GM21381 (cell line): ENCODE measurements around the gene HLA-DRA.

Experiments
- ATAC-seq: cut with Tn5 transposase; IDR thresholded peaks from one replicate; pipeline ENCODE4 v1.9.1; 2021; ENCODE audit warnings: mild to moderate bottlenecking, moderate library complexity; ENCODE audit not compliant: unreplicated experiment

The HLA-DRA gene

DNA sequence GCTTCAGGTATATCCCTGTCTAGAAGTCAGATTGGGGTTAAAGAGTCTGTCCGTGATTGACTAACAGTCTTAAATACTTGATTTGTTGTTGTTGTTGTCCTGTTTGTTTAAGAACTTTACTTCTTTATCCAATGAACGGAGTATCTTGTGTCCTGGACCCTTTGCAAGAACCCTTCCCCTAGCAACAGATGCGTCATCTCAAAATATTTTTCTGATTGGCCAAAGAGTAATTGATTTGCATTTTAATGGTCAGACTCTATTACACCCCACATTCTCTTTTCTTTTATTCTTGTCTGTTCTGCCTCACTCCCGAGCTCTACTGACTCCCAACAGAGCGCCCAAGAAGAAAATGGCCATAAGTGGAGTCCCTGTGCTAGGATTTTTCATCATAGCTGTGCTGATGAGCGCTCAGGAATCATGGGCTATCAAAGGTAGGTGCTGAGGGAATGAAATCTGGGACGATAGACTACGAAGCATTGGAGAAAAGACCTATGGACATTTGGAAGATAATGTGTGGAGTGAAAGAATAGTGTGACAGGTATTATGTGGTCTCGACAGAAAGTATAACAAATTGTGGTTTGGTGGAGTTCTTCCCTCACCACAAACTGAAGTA is at the start of gene HLA-DRA:
TSS of gene HLA-DRA (plus strand) at position 286 of the 613 bp plus-strand sequence. CDS start at position 350, 64 bp downstream.
- peak; percentile 73 for ATAC-seq

DNA sequence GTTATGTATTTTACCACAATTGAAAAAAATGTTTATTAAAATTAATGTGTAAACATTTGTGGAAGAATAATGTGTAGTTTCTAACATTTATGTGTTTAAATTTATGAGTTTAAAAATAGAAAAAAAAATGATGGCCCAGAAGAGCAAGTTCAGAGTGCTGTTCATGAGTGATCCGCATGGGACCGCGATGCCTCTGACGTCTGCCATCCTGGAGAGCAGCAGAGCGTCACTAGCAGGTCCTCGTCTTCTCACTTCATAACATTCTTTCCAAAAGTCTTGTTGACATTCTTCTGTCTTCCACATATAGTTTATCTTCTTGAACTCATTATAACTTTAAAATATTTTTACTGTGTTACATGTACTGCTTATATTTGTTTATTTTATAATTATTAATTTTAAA is 48.2 kb upstream of the HLA-DRA start:
- ATAC-seq: no peak

DNA sequence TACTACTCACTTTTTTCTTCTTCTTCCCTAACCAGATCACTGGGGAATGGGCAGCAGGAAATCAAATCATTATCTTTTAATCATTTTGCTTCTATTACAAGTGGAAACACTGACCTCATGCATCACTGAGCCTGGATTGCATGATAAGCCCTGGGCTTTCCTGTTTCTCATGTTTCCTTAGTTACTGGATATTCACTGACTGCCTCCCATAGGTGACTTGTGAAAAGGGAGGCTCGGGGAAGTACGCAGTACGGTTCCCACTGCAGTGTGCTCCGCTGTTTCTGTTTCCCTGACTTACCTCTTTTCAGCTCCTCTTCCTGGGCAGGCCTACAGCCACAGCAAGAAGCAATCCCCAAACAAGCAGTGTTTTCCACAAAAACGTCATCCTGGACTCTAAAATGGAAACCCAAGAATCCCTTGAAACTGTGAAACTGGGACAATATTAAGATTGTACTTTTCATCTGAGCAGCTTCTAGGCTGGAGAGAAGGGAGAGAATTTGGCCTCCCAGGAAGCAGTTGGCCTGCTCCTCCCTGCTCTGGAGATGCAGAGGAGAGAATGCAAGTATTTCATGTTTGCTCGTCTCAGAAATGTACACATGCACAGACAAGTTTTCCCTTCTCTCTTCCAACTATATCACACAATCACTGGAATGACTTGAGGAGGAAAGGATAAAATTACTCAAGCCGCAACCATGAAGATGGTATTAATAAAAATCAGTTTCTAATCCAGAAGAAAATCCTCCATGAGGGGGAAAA is 45.8 kb upstream of the HLA-DRA start:
- ATAC-seq: no peak

DNA sequence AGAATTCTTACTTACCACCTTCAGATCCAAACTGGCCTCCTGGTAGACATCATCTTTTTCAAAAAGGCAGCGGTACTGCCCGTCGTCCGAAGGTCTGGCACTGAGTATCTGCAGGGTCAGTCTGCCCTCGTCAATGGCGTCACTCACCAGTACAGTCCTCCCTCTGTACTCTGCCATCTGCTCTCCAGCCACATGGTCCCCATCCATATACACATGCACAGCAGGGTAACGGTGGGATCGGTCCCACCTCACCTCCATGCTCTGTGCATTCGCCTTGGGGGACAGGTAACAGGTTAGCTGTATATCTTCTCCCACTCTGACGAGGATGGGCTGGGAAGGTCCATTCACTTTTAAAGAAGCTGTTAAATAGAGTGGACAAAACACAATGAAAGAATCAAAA is 43.7 kb upstream of the HLA-DRA start:
- ATAC-seq: no peak

DNA sequence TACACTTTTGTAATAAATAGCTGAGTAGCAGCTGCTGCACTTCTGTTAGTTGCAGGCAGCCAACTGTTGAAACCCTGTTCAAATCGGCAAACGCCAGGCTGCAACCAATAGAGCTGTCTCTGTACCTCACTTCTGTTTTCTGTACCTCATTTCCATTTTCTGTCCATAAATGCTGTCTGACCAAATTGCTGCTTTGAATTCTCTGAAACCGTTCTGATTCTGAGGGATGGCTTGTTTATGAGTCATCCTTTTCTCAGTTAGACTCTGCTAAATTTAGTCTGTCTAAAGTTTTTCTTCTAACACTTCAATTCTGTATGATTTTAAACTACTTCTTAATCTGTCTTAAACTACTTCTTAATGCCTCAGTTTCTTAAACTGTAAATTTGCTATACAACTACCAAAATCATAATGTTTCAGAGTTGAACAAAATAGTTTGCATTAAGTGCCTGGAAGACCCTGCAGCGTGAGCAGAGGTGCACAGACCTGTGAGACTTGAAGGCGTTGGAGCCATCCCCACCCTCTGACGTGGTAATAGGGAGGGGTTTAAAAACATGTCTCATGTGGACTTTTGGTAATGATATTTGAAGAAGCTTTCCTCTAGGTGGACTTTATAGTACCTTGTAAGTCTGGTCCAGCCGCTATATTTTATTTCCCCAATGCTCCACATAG is 42.3 kb upstream of the HLA-DRA start:
- ATAC-seq: no peak

DNA sequence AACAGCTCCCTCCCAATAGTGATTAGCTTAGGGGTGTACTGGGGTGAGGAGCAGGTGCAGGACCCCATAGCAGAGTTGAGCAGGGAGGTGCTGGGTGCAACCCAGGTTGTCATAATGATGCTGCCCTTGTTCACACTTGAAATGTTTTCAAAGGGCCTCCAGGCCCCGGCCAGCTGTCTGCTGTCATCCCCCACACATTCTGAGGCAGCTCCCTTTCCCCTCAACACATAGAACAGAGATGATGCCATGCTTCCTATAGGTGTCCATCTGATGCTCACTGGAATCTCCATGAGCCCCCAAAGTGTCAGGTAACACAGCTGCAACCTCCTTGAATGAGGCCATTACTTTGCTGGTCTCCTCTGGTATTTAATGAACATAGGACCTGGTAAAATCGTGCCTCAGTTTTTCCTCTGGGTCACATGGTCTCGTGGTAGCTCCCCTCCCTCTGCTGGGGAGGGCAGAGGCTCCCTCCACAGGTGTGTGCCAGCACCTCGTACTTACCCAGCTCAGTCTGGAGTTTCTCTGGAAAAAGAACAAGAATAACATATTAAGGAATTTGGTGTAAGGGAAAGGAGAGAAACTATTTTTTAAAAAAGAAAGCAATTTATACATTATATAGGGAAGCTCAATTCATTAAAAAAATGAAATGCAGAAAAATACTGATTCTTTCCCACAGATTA is 38.3 kb upstream of the HLA-DRA start:
- ATAC-seq: no peak

DNA sequence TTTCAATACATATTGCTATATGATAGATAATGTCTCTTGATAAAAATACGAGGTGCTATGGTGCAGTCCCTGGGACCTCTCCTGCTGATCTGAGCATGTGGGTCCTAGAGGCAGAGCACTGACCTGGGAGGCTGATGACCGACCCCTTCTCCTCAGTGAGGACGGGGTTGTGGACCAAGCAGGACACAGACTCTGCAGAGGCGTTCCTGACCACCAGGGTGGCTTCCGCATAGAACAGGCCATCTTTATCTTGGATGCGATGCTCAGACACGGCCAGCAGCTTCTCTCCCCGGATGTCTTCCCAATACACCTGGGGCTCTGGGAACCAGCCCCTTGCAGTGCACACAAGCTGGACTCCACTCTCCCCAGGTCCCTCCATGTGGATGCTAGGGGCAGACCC is 36.9 kb upstream of the HLA-DRA start:
- ATAC-seq: no peak

DNA sequence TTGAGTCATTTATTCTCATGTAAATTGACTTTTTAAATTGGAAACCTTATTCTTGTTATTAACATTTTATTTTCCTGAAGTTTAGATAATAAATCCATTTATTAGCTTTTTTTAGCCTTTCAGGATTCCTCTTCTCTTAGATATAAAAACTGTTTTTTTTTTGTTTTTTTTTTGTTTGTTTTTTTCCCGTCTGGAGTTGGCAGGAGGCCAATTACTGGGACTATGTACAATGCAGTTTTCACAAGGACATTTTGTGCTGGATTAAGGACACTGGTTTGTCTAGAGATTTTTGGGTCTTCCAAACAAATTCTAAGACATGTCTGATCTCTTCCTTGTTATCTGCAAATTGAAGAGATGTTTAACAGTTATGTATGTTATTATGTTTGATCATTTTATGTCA is 34.0 kb upstream of the HLA-DRA start:
- ATAC-seq: no peak

DNA sequence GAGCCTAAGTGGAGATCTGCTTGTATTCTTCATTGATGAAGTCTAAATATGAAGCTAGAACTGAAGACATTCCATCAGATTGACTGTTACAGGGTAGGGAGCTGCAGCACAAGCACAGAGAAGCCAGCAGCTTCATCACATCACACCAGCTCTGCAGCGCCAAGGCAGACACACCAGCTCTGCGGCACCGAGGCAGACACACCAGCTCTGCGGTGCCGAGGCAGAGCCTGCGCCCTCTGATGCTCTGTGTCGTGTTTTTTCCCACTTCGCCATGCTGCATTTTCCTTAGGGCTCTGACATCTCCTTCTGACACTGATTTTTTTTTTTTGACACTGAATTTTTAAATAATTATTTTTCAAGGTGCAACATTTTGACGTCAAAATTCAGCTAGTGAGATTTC is 33.5 kb upstream of the HLA-DRA start:
- ATAC-seq: no peak

DNA sequence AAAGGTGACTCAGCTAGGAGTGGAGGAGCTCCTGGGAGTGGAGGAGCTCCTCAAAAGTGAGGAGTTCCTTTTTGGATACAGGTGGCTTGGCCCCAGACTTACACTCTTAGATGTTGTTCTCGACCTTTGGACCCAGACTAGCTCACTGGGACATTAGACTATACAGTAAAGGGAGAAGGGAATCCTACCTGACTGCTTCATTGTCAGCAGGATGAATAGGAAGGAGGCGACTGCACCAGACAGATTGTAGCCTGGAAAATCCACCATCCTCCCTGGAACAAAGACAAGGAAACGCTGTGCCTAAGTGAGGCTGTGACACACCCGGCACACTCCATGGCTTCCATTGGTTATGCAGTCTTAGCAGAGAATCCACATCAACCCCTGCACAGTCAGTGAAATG is 32.8 kb upstream of the HLA-DRA start, which contains the start of gene BTNL2:
TSS of gene BTNL2 (minus strand) at position 325 of the 400 bp plus-strand sequence. CDS start at position 267, 58 bp downstream.
- ATAC-seq: no peak

DNA sequence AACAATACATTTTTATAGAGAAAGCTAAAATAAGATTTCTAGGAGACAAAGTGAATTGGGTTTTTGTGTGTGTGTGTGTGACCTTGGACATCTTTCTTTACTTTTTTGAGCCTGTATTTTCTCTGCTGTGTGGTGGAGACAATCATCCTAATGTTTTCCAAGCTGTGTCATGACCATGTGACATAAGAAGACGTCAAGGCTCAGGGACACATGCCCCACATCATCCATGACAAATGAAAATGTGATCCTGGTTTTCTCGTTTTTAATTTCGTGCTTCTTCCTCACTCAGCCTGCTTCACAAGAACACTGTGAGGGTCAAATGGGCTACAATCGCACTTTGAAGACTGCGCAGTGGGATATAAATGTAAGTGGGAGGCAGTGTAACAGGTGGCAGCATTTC is 28.8 kb upstream of the HLA-DRA start:
- no peak for ATAC-seq

DNA sequence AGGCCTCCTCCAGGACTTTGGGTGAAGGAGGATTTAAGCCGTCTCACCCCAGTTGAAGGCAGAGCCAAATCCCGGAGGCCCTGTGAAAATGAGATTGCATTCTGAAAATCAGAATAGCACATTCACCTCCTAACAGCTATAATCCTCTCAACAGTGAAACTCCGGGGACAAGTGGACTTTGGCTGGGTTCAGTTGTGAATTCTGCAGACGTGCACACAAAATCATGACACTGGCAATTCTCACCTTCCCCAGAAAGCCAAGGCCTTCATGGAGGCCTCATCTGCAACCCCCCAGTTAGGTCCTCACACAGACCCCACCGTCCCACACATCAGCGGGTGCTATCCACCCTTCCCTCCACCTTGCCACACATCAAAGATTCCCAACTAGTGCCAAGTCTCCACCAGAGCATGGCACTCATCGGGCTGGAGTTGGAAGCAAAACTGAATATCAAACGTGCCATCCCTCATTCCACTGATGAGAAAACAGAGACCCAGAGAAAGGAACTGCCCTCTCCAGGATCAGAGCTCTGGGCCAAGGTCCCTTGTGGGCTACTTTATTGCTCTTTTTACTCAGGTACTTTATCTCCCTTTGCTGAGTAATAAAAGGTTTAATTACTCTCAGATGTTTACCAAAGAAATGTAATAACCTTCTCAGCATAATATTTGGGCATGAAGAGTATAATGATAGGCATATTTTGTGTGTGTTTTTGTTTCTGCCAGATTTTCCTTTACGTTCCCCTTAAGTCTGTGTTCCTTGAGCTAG is 27.9 kb upstream of the HLA-DRA start:
- ATAC-seq: no peak

DNA sequence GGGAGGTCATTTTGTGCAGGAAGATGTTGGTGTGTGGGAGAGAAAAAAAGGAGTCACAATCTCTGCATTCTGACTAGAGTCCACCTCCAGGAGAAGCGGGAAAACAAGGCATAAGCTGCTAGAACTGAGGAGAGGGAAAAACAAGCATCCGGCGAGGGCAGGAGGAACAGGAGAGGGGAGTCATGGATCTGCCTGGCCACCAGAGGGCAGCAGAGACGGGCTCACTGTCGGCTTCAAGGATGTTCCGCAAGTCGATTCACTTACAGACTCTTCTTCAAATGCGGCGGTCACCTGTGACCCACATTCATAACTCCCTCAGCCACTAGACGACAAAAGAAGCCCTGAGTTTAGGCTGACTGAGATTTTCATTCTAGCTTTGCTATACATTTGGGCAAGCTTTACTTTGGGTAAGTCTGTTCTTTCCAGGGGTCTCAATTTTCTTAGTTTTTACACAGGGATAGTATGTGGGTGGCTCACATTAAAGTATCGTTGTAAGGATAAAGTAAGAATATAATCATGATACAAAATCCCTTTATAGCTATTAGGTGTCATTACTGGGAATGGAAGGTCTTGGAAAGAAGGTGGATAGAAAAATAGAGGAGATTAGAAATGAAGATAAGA is 26.1 kb upstream of the HLA-DRA start:
- ATAC-seq: no peak

DNA sequence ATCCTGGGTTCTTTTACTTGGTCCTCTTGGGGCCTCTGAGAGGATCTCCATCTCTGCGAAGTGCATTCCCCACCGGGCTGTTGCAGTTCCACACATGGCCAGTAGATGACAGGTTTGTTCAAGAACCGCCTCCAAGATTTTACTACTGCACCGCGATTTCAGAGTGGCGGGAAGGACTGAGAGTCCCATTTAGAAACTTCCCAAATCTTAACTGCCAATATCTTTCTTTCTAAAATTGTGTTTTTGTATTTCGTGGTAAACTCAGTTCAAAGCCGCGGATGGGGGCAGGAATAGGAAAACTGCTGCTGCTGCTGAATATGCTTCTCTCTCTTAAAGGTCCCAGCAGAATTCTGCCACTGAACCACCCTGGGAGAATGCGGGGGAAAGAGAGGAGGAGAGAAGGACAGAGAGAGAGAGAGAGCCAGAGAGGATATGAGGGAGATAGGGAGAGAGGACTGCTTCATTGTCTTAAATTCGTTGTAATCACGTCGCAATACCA is 24.1 kb upstream of the HLA-DRA start:
- no peak for ATAC-seq

DNA sequence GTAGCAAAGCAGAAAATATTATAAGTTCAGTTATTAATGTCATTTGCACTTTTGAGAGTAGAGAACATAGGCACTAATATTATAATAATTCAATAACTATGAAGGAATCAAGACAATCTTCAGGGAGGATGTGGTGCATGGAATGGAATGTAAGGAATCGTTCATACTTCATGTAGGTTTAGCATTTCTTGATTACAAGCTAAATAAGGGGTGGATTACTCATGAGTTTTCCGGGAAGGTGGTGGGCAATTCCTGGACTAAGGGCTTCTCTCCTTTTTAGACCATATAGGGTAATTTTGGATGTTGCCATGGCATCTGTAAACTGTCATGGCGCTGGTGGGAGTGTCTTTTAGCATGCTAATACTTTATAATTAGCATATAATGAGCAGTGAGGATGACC is 23.7 kb upstream of the HLA-DRA start:
- no peak for ATAC-seq

DNA sequence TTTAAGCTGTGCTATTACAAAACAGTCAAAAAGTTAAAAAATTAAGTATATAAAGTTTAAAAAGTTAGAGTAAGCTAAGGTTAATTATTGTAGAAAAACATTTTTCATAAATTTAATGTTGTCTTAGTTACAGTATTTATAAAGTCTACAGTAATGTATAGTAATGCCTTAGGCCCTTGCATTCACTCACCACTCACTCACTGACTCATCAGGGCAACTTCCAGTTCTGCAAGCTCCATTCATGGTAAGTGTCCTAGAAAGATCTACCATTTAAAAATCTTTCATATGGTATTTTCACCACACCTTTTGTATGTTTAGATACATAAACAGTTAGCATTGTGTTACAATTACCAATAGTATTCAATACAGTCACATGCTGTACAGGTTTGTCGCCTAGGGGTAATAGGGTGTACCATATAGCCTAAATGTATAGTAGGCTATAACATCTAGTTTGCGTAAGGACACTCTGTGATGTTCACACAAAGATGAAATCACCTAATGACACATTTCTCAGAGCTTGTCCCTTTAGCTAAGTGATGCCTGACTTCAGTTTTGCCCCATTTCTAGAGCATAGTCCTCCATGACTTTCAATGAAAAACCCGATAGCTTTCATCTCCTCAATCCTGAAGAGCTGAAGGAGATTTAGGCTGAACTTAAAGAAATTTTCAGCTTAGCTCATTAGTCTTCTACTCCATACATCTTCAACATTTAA is 14.9 kb upstream of the HLA-DRA start:
- no peak for ATAC-seq

DNA sequence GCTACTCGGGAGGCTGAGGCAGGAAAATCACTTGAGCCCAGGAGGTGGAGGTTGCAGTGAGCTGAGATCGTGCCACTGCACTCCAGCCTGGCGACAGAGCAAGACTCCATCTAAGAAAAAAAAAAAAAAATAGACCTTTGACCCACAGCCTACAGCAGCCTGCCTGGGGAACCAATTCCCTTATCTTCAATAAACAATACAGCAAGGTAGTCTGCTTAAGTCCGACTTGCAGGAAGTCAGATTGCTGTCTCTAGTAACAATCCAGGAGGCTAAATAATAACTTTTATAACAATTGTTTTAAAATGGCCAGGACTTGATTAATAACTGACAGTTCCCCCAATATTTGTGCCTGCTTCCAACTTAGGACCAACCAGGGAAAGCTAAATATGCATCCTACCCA is 13.3 kb upstream of the HLA-DRA start:
- no peak for ATAC-seq

DNA sequence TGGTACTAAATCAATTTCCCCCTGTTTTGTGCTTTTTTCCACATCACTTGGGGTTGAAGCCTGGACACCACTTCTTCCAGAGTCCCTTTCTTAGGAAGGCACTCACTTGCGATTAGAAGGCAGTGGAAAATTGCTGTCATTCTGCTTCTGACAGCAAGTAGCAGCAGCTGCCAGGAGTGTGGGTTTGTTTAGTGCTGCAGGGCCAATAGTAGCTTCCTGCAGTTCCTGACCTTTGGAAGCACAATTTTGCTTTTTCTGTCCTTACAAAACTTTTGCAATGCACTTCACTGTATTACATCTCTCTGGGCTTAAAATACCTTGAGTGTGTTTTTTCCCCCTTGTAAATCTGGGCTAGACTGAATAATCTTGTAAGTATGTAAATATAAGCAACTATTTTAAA is 12.5 kb upstream of the HLA-DRA start:
- no peak for ATAC-seq

DNA sequence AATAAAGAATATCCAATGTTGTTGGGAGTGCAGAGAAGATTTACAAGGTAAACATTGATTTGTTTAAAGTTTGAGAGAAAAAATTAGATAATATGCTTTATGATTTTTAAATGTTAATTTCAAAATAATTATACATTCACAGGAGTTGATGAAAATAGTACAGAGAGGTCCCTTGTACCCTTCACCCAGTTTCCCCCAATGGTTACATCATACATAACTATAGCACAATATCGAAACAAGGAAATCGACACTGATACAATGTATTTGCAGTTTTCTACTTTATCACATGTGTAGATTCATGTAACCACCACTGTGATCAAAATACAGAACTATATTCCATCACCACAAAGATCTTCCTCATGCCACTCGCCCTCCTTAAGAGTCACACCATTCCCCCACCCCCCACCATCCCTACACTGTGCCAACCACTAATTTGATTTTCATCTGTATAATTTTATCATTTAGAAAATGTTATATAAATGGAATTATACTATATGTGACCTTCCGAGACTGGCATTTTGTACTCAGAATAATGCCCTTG is 11.7 kb upstream of the HLA-DRA start:
- no peak for ATAC-seq
